HG03135 (cell line): ENCODE measurements around the gene MARCKS.

ENCODE experiments used
- ATAC-seq: cut with Tn5 transposase; IDR thresholded peaks from one replicate; pipeline ENCODE4 v1.9.1; 2021; ENCODE audit warnings: mild to moderate bottlenecking, moderate library complexity; ENCODE audit not compliant: unreplicated experiment

The MARCKS gene

GRCh38 chr6:113856625-113857555 lies at the start of gene MARCKS:
Gene MARCKS (plus strand): TSS chr6:113857345. CDS start chr6:113857746, 401 bp downstream.
- ATAC-seq = peak; percentile 36

- ATAC-seq = peak; percentile 59
These were observed 47.3 kb upstream of the MARCKS start for GRCh38 chr6:113809826-113810225.

- no peak for ATAC-seq
These were observed 44.0 kb upstream of the MARCKS start for GRCh38 chr6:113813142-113813541.

- ATAC-seq = no peak
These were observed 38.6 kb upstream of the MARCKS start for GRCh38 chr6:113818578-113818977.

GRCh38 chr6:113819169-113819830 lies 37.8 kb upstream of the MARCKS start:
- no peak for ATAC-seq

- ATAC-seq = no peak
These were observed 36.4 kb upstream of the MARCKS start for GRCh38 chr6:113820761-113821160.

GRCh38 chr6:113821445-113821844 lies 35.7 kb upstream of the MARCKS start:
- no peak for ATAC-seq

- no peak for ATAC-seq
These were observed 33.2 kb upstream of the MARCKS start for GRCh38 chr6:113823916-113824315.

GRCh38 chr6:113824411-113824810 lies 32.7 kb upstream of the MARCKS start:
- no peak for ATAC-seq

GRCh38 chr6:113824866-113825265 lies 32.3 kb upstream of the MARCKS start:
- ATAC-seq = no peak

GRCh38 chr6:113825781-113826180 lies 31.4 kb upstream of the MARCKS start:
- ATAC-seq = no peak

- ATAC-seq = no peak
These were observed 28.0 kb upstream of the MARCKS start for GRCh38 chr6:113828984-113829695.

GRCh38 chr6:113829696-113830045 lies 27.5 kb upstream of the MARCKS start:
- no peak for ATAC-seq

- ATAC-seq = no peak
These were observed 27.0 kb upstream of the MARCKS start for GRCh38 chr6:113830140-113830539.

- no peak for ATAC-seq
These were observed 23.6 kb upstream of the MARCKS start for GRCh38 chr6:113833537-113833936.

GRCh38 chr6:113837170-113837569 lies 20.0 kb upstream of the MARCKS start:
- no peak for ATAC-seq

GRCh38 chr6:113842165-113842564 lies 15.0 kb upstream of the MARCKS start:
- no peak for ATAC-seq

- ATAC-seq = no peak
These were observed 13.6 kb upstream of the MARCKS start for GRCh38 chr6:113843500-113844073.

- no peak for ATAC-seq
These were observed 10.6 kb upstream of the MARCKS start for GRCh38 chr6:113846577-113846976.

- ATAC-seq = no peak
These were observed 9.7 kb upstream of the MARCKS start for GRCh38 chr6:113847447-113847846.

- ATAC-seq = no peak
These were observed 8.9 kb upstream of the MARCKS start for GRCh38 chr6:113848280-113848679.
